Naive thymus-derived CD4-positive, alpha-beta T cell (primary cell): Measurements from ENCODE around the gene DOK6. TPM values are rescaled to one million over a fixed set of nuclear protein-coding genes. Genes with fewer than 3 reads are reported as not detected.
A peak's percentile ranks its signal among the peaks of the same experiment; 100 is the strongest.

Experiments used
- ATAC-seq: fragments of 150-1000 bp; cut with Tn5 transposase; 2 replicates; pipeline ENCODE4 v1.10.0; 2021; ENCODE audit warnings: mild to moderate bottlenecking, moderate library complexity
- CTCF ChIA-PET: fragments of 350-600 bp; sonication (Branson Sonifier 250); formaldehyde crosslinking; loops from one replicate; lab custom pipeline; 2021; ENCODE audit warnings: antibody characterized with exemption; lab: Charles Lee
- POLR2A ChIA-PET: fragments of 350-600 bp; sonication (Branson Sonifier 250); formaldehyde crosslinking; loops from one replicate; lab custom pipeline; 2021; ENCODE audit warnings: antibody characterized with exemption, inconsistent platforms; lab: Charles Lee
- DNase-seq, 9 donors: peaks; one replicate each; pipeline versions ENCODE4 v3.0.0 to v3.0.0-alpha.2; 2020 to 2022; ENCODE audit warnings: mixed read lengths in 1 of 9
- H3K27ac ChIP-seq: one replicate; pipeline ENCODE4 v1.7.0; 2013; ENCODE audit warnings: mild to moderate bottlenecking, low read depth, low read length, moderate library complexity
- H3K27me3 ChIP-seq, 2 donors: one replicate each; pipeline ENCODE4 v1.7.0; 2013; ENCODE audit warnings: low read length in 2 of 2, mild to moderate bottlenecking in 2 of 2, moderate library complexity in 2 of 2; ENCODE audit not compliant: control insufficient read depth in 2 of 2, insufficient read depth in 2 of 2
- H3K36me3 ChIP-seq, 3 experiments: 1 replicate in 2 of 3; 2 replicates in 1 of 3; pipeline ENCODE4 v1.7.0; 2013; ENCODE audit warnings: low read length in 3 of 3, mild to moderate bottlenecking in 3 of 3, moderate library complexity in 1 of 3; ENCODE audit not compliant: insufficient read depth in 3 of 3, control insufficient read depth in 2 of 3
- H3K4me1 ChIP-seq, 2 donors: one replicate each; pipeline ENCODE4 v1.7.0; 2013; ENCODE audit warnings: low read length in 2 of 2, mild to moderate bottlenecking in 2 of 2, moderate library complexity in 1 of 2; ENCODE audit not compliant: control insufficient read depth in 2 of 2, insufficient read depth in 2 of 2
- H3K4me3 ChIP-seq: 2 replicates; pipeline ENCODE4 v1.7.0; 2013; ENCODE audit warnings: mild to moderate bottlenecking, low read length
- H3K9me3 ChIP-seq, 3 experiments: 1 replicate in 2 of 3; 2 replicates in 1 of 3; pipeline ENCODE4 v1.7.0; 2013; ENCODE audit warnings: low read length in 3 of 3; ENCODE audit not compliant: control insufficient read depth in 2 of 3
- H3K27ac Mint-ChIP-seq, 9 donors: one replicate each; pipeline ENCODE4 v1.8.0; 2020 to 2022; ENCODE audit warnings: mixed read lengths in 9 of 9, mild to moderate bottlenecking in 8 of 9, moderate library complexity in 5 of 9, inconsistent platforms in 2 of 9
- H3K27me3 Mint-ChIP-seq, 5 donors: one replicate each; pipeline ENCODE4 v1.8.0; 2021 to 2022; ENCODE audit warnings: mixed read lengths in 5 of 5, mild to moderate bottlenecking in 1 of 5
- H3K36me3 Mint-ChIP-seq, 5 donors: one replicate each; pipeline ENCODE4 v1.8.0; 2020 to 2022; ENCODE audit warnings: mixed read lengths in 5 of 5, mild to moderate bottlenecking in 3 of 5, inconsistent platforms in 1 of 5
- H3K4me1 Mint-ChIP-seq, 7 donors: one replicate each; pipeline ENCODE4 v1.8.0; 2020 to 2022; ENCODE audit warnings: mixed read lengths in 7 of 7, mild to moderate bottlenecking in 3 of 7, inconsistent platforms in 1 of 7
- H3K4me3 Mint-ChIP-seq, 10 donors: one replicate each; pipeline ENCODE4 v1.8.0; 2020 to 2022; ENCODE audit warnings: mild to moderate bottlenecking in 10 of 10, mixed read lengths in 10 of 10, moderate library complexity in 6 of 10, inconsistent platforms in 2 of 10
- H3K9me3 Mint-ChIP-seq, 11 donors: one replicate each; pipeline ENCODE4 v1.8.0; 2020 to 2022; ENCODE audit warnings: mixed read lengths in 11 of 11, mild to moderate bottlenecking in 4 of 11, inconsistent platforms in 1 of 11, moderate library complexity in 1 of 11
- intact Hi-C, 2 donors: fragments of 100-400 bp; cut with micrococcal nuclease; formaldehyde crosslinking; loops; one replicate each; pipeline ENCODE4 v1.15.1; 2023
- polyA plus RNA-seq, 2 donors: library from polyadenylated mRNA; unstranded; fragments of 300-500 nt; fragmentation: Illumina TruSeq; gene quantifications; one replicate each; pipeline ENCODE4 v1.2.3, GENCODE V29; 2021
- total RNA-seq, 6 experiments: library from RNA in 5 of 6; stranded (reverse) in 5 of 6; gene quantifications; 1 replicate in 5 of 6; 2 replicates in 1 of 6; pipeline ENCODE4 v1.2.3 and lab custom pipeline; 2021 to 2026

Gene DOK6
- total and polyA plus RNA-seq, 7 experiments from 2014 or later: 0.06 to 0.11 TPM; not detected in 5

- Histone ChIP-seq H3K27me3 (no peaks in the 10 kb centered on the region), H3K9me3 (peaks cover 0 to 6% (median 4%) of the 10 kb centered on the region in 3 experiments), H3K36me3 (no peaks in the 10 kb centered on the region), H3K4me1 (no peaks in the 10 kb centered on the region), H3K27ac (no peak overlapping the region), H3K4me3 (no peak overlapping the region)
- Mint-ChIP-seq H3K27ac (no peak overlapping the region), H3K27me3 (peaks cover 0 to 9% (median 6%) of the 10 kb centered on the region in 5 donors), H3K4me1 (peaks cover 0 to 2% (median 0%) of the 10 kb centered on the region in 7 donors), H3K9me3 (peaks cover 4 to 30% (median 10%) of the 10 kb centered on the region in 11 donors), H3K4me3 (no peak overlapping the region), H3K36me3 (peaks cover 0 to 6% (median 0%) of the 10 kb centered on the region in 5 donors)
- ATAC-seq (no peak), DNase-seq (no peak)
- ChIA-PET CTCF (no interaction called here), POLR2A (interaction anchor here (0.9 kb wide), 1 partner anchor 10 kb away, joined by 3 read pairs; no protein-coding TSS in a partner anchor)
- intact Hi-C loops: no loop called here
These were observed 168.4 kb downstream of the DOK6 start for GRCh38 chr18:69569133-69569532.

- Histone ChIP-seq H3K4me3 (no peak overlapping the region), H3K36me3 (no peaks in the 10 kb centered on the region), H3K27ac (no peak overlapping the region), H3K27me3 (no peaks in the 10 kb centered on the region), H3K4me1 (no peaks in the 10 kb centered on the region), H3K9me3 (no peaks in the 10 kb centered on the region)
- ChIA-PET POLR2A (no interaction called here), CTCF (interaction anchor here (0.7 kb wide), 1 partner anchor 265 kb away, joined by 3 read pairs; no protein-coding TSS in a partner anchor)
- intact Hi-C loops: no loop called here
- no peak for DNase-seq
- ATAC-seq: no peak
- Mint-ChIP-seq H3K9me3 (no peaks in the 10 kb centered on the region), H3K4me3 (no peak overlapping the region), H3K4me1 (peaks cover 0 to 6% (median 3%) of the 10 kb centered on the region in 7 donors), H3K36me3 (no peaks in the 10 kb centered on the region), H3K27ac (no peak overlapping the region), H3K27me3 (peaks cover 0 to 6% (median 0%) of the 10 kb centered on the region in 5 donors)
These were observed 173.7 kb downstream of the DOK6 start for GRCh38 chr18:69574401-69574800.

- POLR2A ChIA-PET: no interaction called here
- peaks cover 0 to 6% (median 0%) of the 10 kb centered on the region in 11 donors for H3K9me3 Mint-ChIP-seq
- H3K27ac ChIP-seq: no peak overlapping the region
These were observed 179.4 kb downstream of the DOK6 start for GRCh38 chr18:69580107-69580506.

GRCh38 chr18:69584429-69584828 lies 183.7 kb downstream of the DOK6 start:
- no peak overlapping the region for H3K27ac ChIP-seq
- Mint-ChIP-seq H3K4me3 (no peak overlapping the region), H3K27me3 (peaks cover 0 to 6% (median 0%) of the 10 kb centered on the region in 5 donors), H3K9me3 (peaks cover 0 to 6% (median 0%) of the 10 kb centered on the region in 11 donors), H3K27ac (no peak overlapping the region), H3K4me1 (peaks cover 8 to 20% (median 15%) of the 10 kb centered on the region in 7 donors), H3K36me3 (peaks cover 0 to 3% (median 0%) of the 10 kb centered on the region in 5 donors)
- intact Hi-C loops: no loop called here
- no peaks in the 10 kb centered on the region for H3K27me3 ChIP-seq
- no peak overlapping the region for H3K4me3 ChIP-seq
- no peaks in the 10 kb centered on the region for H3K36me3 ChIP-seq
- ATAC-seq (no peak), DNase-seq (no peak)
- no peaks in the 10 kb centered on the region for H3K9me3 ChIP-seq
- ChIA-PET CTCF (no interaction called here), POLR2A (no interaction called here)
- H3K4me1 ChIP-seq: peaks cover 0 to 3% of the 10 kb centered on the region in 2 donors

More at GRCh38 chr18:69580107-69580506, 179.4 kb downstream of the DOK6 start:
- Mint-ChIP-seq H3K36me3 (no peaks in the 10 kb centered on the region), H3K27me3 (no peaks in the 10 kb centered on the region), H3K27ac (peak overlapping the region in 8 of 9 donors; percentile 29 to 92 (median 74)), H3K4me1 (peaks cover 8 to 25% (median 21%) of the 10 kb centered on the region in 7 donors), H3K4me3 (peak overlapping the region in 8 of 10 donors; percentile 21 to 75 (median 64))
- Histone ChIP-seq H3K4me3 (peak overlapping the region; percentile 21), H3K9me3 (no peaks in the 10 kb centered on the region), H3K4me1 (peaks cover 0 to 3% of the 10 kb centered on the region in 2 donors), H3K27me3 (no peaks in the 10 kb centered on the region), H3K36me3 (no peaks in the 10 kb centered on the region)
- ATAC-seq: no peak
- CTCF ChIA-PET: interaction anchor here (0.8 kb wide), 1 partner anchor 374 kb away, joined by 4 read pairs; no protein-coding TSS in a partner anchor
- DNase-seq: peak in 6 of 9 donors; percentile 3 to 26 (median 14)
- intact Hi-C loops: no loop called here

- Mint-ChIP-seq H3K4me3 (no peak overlapping the region), H3K4me1 (peaks cover 0 to 8% (median 3%) of the 10 kb centered on the region in 7 donors), H3K27me3 (peaks cover 0 to 10% (median 0%) of the 10 kb centered on the region in 5 donors), H3K36me3 (peaks cover 0 to 3% (median 0%) of the 10 kb centered on the region in 5 donors), H3K9me3 (peaks cover 0 to 6% (median 0%) of the 10 kb centered on the region in 11 donors), H3K27ac (no peak overlapping the region)
- no peaks in the 10 kb centered on the region for H3K27me3 ChIP-seq
- H3K9me3 ChIP-seq: no peaks in the 10 kb centered on the region
- H3K36me3 ChIP-seq: no peaks in the 10 kb centered on the region
- H3K4me3 ChIP-seq: no peak overlapping the region
- no peak overlapping the region for H3K27ac ChIP-seq
- intact Hi-C loops: no loop called here
- no peak for ATAC-seq
- H3K4me1 ChIP-seq: no peaks in the 10 kb centered on the region
- CTCF ChIA-PET: no interaction called here
- POLR2A ChIA-PET: no interaction called here
- DNase-seq: no peak
These were observed 185.0 kb downstream of the DOK6 start for GRCh38 chr18:69585696-69586095.

GRCh38 chr18:69586537-69586936 lies 185.8 kb downstream of the DOK6 start:
- H3K4me1 ChIP-seq: no peaks in the 10 kb centered on the region
- ChIA-PET POLR2A (no interaction called here), CTCF (no interaction called here)
- ATAC-seq (no peak), DNase-seq (no peak)
- H3K27ac ChIP-seq: no peak overlapping the region
- peaks cover 0 to 3% (median 0%) of the 10 kb centered on the region in 5 donors for H3K36me3 Mint-ChIP-seq
- H3K4me3 ChIP-seq: no peak overlapping the region
- H3K4me1 Mint-ChIP-seq: no peaks in the 10 kb centered on the region
- H3K4me3 Mint-ChIP-seq: no peak overlapping the region
- intact Hi-C loops: no loop called here
- no peaks in the 10 kb centered on the region for H3K9me3 ChIP-seq
- peaks cover 0 to 11% (median 0%) of the 10 kb centered on the region in 5 donors for H3K27me3 Mint-ChIP-seq
- no peaks in the 10 kb centered on the region for H3K36me3 ChIP-seq
- peaks cover 0 to 3% (median 0%) of the 10 kb centered on the region in 11 donors for H3K9me3 Mint-ChIP-seq
- no peak overlapping the region for H3K27ac Mint-ChIP-seq
- H3K27me3 ChIP-seq: no peaks in the 10 kb centered on the region

- ChIA-PET POLR2A (interaction anchor here (0.6 kb wide), 2 partner anchors 8 to 28 kb away, joined by 3 read pairs; no protein-coding TSS in a partner anchor), CTCF (no interaction called here)
- intact Hi-C loops: no loop called here
These were observed 187.6 kb downstream of the DOK6 start for GRCh38 chr18:69588301-69588700.

More at GRCh38 chr18:69588301-69588700, 187.6 kb downstream of the DOK6 start:
- Mint-ChIP-seq H3K36me3 (peaks cover 0 to 3% (median 0%) of the 10 kb centered on the region in 5 donors), H3K4me3 (no peak overlapping the region), H3K9me3 (peaks cover 0 to 2% (median 0%) of the 10 kb centered on the region in 11 donors), H3K27ac (no peak overlapping the region), H3K4me1 (no peaks in the 10 kb centered on the region), H3K27me3 (peaks cover 0 to 11% (median 0%) of the 10 kb centered on the region in 5 donors)
- no peak for ATAC-seq
- H3K27ac ChIP-seq: no peak overlapping the region
- no peaks in the 10 kb centered on the region for H3K27me3 ChIP-seq
- no peak overlapping the region for H3K4me3 ChIP-seq
- no peaks in the 10 kb centered on the region for H3K4me1 ChIP-seq
- no peak for DNase-seq
- no peaks in the 10 kb centered on the region for H3K9me3 ChIP-seq
- H3K36me3 ChIP-seq: no peaks in the 10 kb centered on the region
